ENCODE measurements around the gene CD72.

The CD72 gene

GRCh38 chr9:35618325-35618727, at the start of gene CD72:
Gene CD72 (minus strand): TSS chr9:35618413. CDS start chr9:35618303, 110 bp downstream.
- DNase-seq = no peak

- no peak for DNase-seq
Observed at GRCh38 chr9:35667939-35668338, 49.7 kb upstream of the CD72 start.

- DNase-seq = no peak
Observed at GRCh38 chr9:35666549-35666948, 48.3 kb upstream of the CD72 start.

- no peak for DNase-seq
Observed at GRCh38 chr9:35666045-35666444, 47.8 kb upstream of the CD72 start.

- no peak for DNase-seq
Observed at GRCh38 chr9:35665471-35665818, 47.2 kb upstream of the CD72 start.

GRCh38 chr9:35664531-35665470, 46.6 kb upstream of the CD72 start, which contains the start of gene ARHGEF39:
Gene ARHGEF39 (minus strand): TSS chr9:35665195. CDS start chr9:35665169, 26 bp downstream.
- DNase-seq = peak in 46 of 56 donors; percentile 12 to 79 (median 47)

- DNase-seq = no peak
Observed at GRCh38 chr9:35662437-35662836, 44.2 kb upstream of the CD72 start.

GRCh38 chr9:35661756-35662350, 43.6 kb upstream of the CD72 start:
- DNase-seq = no peak

- DNase-seq = peak in 5 of 56 donors; percentile 5 to 32 (median 10)
Observed at GRCh38 chr9:35660966-35661415, 42.8 kb upstream of the CD72 start.

- no peak for DNase-seq
Observed at GRCh38 chr9:35659340-35659739, 41.1 kb upstream of the CD72 start.

GRCh38 chr9:35658968-35659220, 40.7 kb upstream of the CD72 start:
- DNase-seq = peak in 4 of 56 donors; percentile 12 to 29 (median 24)

- DNase-seq = peak; percentile 14 to 91 (median 75)
Observed at GRCh38 chr9:35658137-35658967, 40.1 kb upstream of the CD72 start, which contains the start of gene CCDC107. Gene CCDC107 (plus strand): TSS chr9:35658292. CDS start chr9:35658380, 88 bp downstream.

- peak; percentile 43 to 99 (median 94) for DNase-seq
Observed at GRCh38 chr9:35657546-35658136, 39.4 kb upstream of the CD72 start, which contains the start of gene RMRP. Gene RMRP (minus strand): TSS chr9:35658019.

- DNase-seq = peak in 6 of 56 donors; percentile 27 to 82 (median 54)
Observed at GRCh38 chr9:35656831-35657545, 38.8 kb upstream of the CD72 start.

GRCh38 chr9:35656348-35656747, 38.1 kb upstream of the CD72 start:
- no peak for DNase-seq

GRCh38 chr9:35653611-35654010, 35.4 kb upstream of the CD72 start:
- DNase-seq = no peak

- DNase-seq = no peak
Observed at GRCh38 chr9:35652829-35653209, 34.6 kb upstream of the CD72 start.

GRCh38 chr9:35651956-35652828, 34.0 kb upstream of the CD72 start:
- no peak for DNase-seq

GRCh38 chr9:35650341-35651158, 32.3 kb upstream of the CD72 start, which contains the start of gene SIT1:
Gene SIT1 (minus strand): TSS chr9:35650931. CDS start chr9:35650853, 78 bp downstream.
- no peak for DNase-seq
